WTC11 (cell line): ENCODE results near the gene STRN3. TPM values are rescaled to one million over a fixed set of nuclear protein-coding genes. Genes with fewer than 3 reads are reported as not detected.

ENCODE experiments used
- ATAC-seq: fragments of 200-7000 bp; cut with Tn5 transposase; 2 replicates; pipeline ENCODE4 v1.10.0; 2021; ENCODE audit warnings: mild to moderate bottlenecking, moderate library complexity
- CTCF ChIA-PET: fragments of 300-600 bp; sonication (Branson Sonifier 250); formaldehyde crosslinking; loops from one replicate; lab custom pipeline; 2021; ENCODE audit warnings: antibody characterized with exemption; lab: Charles Lee
- POLR2A ChIA-PET: fragments of 350-600 bp; sonication (Branson Sonifier 250); formaldehyde crosslinking; loops from one replicate; lab custom pipeline; 2021; ENCODE audit warnings: antibody characterized with exemption; lab: Charles Lee
- DNase-seq: peaks from one replicate; pipeline ENCODE4 v3.0.0; 2021; ENCODE audit warnings: low spot score
- H3K27ac Mint-ChIP-seq: 2 replicates; pipeline ENCODE4 v1.8.0; 2021; ENCODE audit warnings: mixed read lengths
- H3K27me3 Mint-ChIP-seq: 2 replicates; pipeline ENCODE4 v1.8.0; 2021; ENCODE audit warnings: low read depth, mild to moderate bottlenecking, moderate library complexity, mixed read lengths
- H3K36me3 Mint-ChIP-seq: 2 replicates; pipeline ENCODE4 v1.8.0; 2021; ENCODE audit warnings: mixed read lengths
- H3K4me1 Mint-ChIP-seq: 2 replicates; pipeline ENCODE4 v1.8.0; 2022; ENCODE audit warnings: mixed read lengths
- H3K4me3 Mint-ChIP-seq: 2 replicates; pipeline ENCODE4 v1.8.0; 2021; ENCODE audit warnings: mild to moderate bottlenecking, moderate library complexity, mixed read lengths
- H3K9me3 Mint-ChIP-seq: 2 replicates; pipeline ENCODE4 v1.8.0; 2021; ENCODE audit warnings: mixed read lengths
- ATF2 ChIP-seq: sonication (generic); formaldehyde crosslinking; IDR thresholded peaks from 2 replicates; pipeline ENCODE4 v1.8.1; 2022; ENCODE audit warnings: low read depth, missing genetic modification reagents, borderline replicate concordance
- ESRRA ChIP-seq: sonication (generic); formaldehyde crosslinking; IDR thresholded peaks from 2 replicates; pipeline ENCODE4 v1.8.1; 2022; ENCODE audit warnings: mild to moderate bottlenecking, missing genetic modification reagents, borderline replicate concordance
- FOXK1 ChIP-seq: sonication (generic); formaldehyde crosslinking; IDR thresholded peaks from 2 replicates; pipeline ENCODE4 v1.8.0; 2022; ENCODE audit warnings: mild to moderate bottlenecking, moderate library complexity, missing genetic modification reagents
- IRF1 ChIP-seq: sonication (generic); formaldehyde crosslinking; IDR thresholded peaks from 2 replicates; pipeline ENCODE4 v1.8.0; 2023; ENCODE audit warnings: missing genetic modification reagents
- OVOL2 ChIP-seq: fragments of 250-450 bp; sonication (Bioruptor Pico); IDR thresholded peaks from 2 replicates; pipeline ENCODE4 v1.9.0; 2021; ENCODE audit warnings: mild to moderate bottlenecking, borderline replicate concordance
- RELA ChIP-seq: sonication (generic); formaldehyde crosslinking; IDR thresholded peaks from 2 replicates; pipeline ENCODE4 v1.8.1; 2022; ENCODE audit warnings: missing genetic modification reagents, mild to moderate bottlenecking, borderline replicate concordance
- RORB ChIP-seq: fragments of 250-450 bp; sonication (Bioruptor Pico); IDR thresholded peaks from 2 replicates; pipeline ENCODE4 v1.9.0; 2021; ENCODE audit warnings: mild to moderate bottlenecking
- SP1 ChIP-seq: sonication (generic); formaldehyde crosslinking; conservative IDR thresholded peaks from 2 replicates; pipeline ENCODE4 v1.8.1; 2022; ENCODE audit warnings: missing genetic modification reagents
- TEAD4 ChIP-seq: sonication (generic); formaldehyde crosslinking; IDR thresholded peaks from 2 replicates; pipeline ENCODE4 v1.8.0; 2022; ENCODE audit warnings: mild to moderate bottlenecking, missing genetic modification reagents
- ZBTB43 ChIP-seq: sonication (generic); formaldehyde crosslinking; IDR thresholded peaks from 2 replicates; pipeline ENCODE4 v1.8.1; 2023; ENCODE audit warnings: mild to moderate bottlenecking, missing genetic modification reagents
- ZMAT4 ChIP-seq: fragments of 250-450 bp; sonication (Bioruptor Pico); IDR thresholded peaks from 2 replicates; pipeline ENCODE4 v1.9.0; 2021; ENCODE audit warnings: mild to moderate bottlenecking
- ZNF263 ChIP-seq: sonication (generic); formaldehyde crosslinking; IDR thresholded peaks from 2 replicates; pipeline ENCODE4 v1.8.1; 2022; ENCODE audit warnings: low read depth, mild to moderate bottlenecking, moderate library complexity, missing genetic modification reagents
- ZNF281 ChIP-seq: sonication (generic); formaldehyde crosslinking; IDR thresholded peaks from 2 replicates; pipeline ENCODE4 v1.8.0; 2023; ENCODE audit warnings: mild to moderate bottlenecking, missing genetic modification reagents
- ZNF532 ChIP-seq: fragments of 250-450 bp; sonication (Bioruptor Pico); IDR thresholded peaks from 2 replicates; pipeline ENCODE4 v1.9.0; 2021; ENCODE audit warnings: mild to moderate bottlenecking, borderline replicate concordance
- total RNA-seq: library from RNA; stranded (reverse); gene quantifications from 3 replicates; pipeline ENCODE4 v1.2.3, GENCODE V29; 2021

The STRN3 gene
- total RNA-seq, 1 experiment from 2014 or later = 37.1 TPM

GRCh38 chr14:30943694-30944093 lies 82.5 kb downstream of the STRN3 start (continued):
- TF ChIP-seq ZBTB43 (CRISPR knock-in tag) (no peak), ESRRA (CRISPR knock-in tag) (no peak), ZNF263 (CRISPR knock-in tag) (no peak)
- TF ChIP-seq, all 79 proteins: peak for 0

- 0 out of 2 replicates have a peak, but pooled peaks cover 4% of the 10 kb centered on the region for H3K4me1 Mint-ChIP-seq
- ATAC-seq = no peak
- 0 out of 2 replicates have a peak overlapping the region, but pooled peaks have one; percentile 21 for H3K27ac Mint-ChIP-seq
- H3K9me3 Mint-ChIP-seq = no peaks in the 10 kb centered on the region
- TF ChIP-seq OVOL2 (CRISPR knock-in tag) = no peak
- no peak for TF ChIP-seq ZNF281
- TF ChIP-seq SP1 = no peak
- no peak for DNase-seq
- H3K27me3 Mint-ChIP-seq = no peaks in the 10 kb centered on the region
- ChIA-PET POLR2A (no interaction called here), CTCF (no interaction called here)
- peaks cover 23% of the 10 kb centered on the region for H3K36me3 Mint-ChIP-seq
- no peak overlapping the region for H3K4me3 Mint-ChIP-seq
Observed at GRCh38 chr14:30940886-30941285, 85.3 kb downstream of the STRN3 start.

GRCh38 chr14:30938617-30939016 lies 87.6 kb downstream of the STRN3 start:
- TF ChIP-seq RORB (CRISPR knock-in tag) = no peak
- TF ChIP-seq ATF2 (CRISPR knock-in tag) = no peak
- no peak for TF ChIP-seq ZMAT4 (CRISPR knock-in tag)
- TF ChIP-seq IRF1 (CRISPR knock-in tag) = no peak
- no peak for TF ChIP-seq RELA (CRISPR knock-in tag)
- no peak for TF ChIP-seq TEAD4
- TF ChIP-seq FOXK1 (CRISPR knock-in tag) = no peak
- TF ChIP-seq ZNF532 (CRISPR knock-in tag) = no peak
- ATAC-seq (no peak), DNase-seq (no peak)
- Mint-ChIP-seq H3K4me3 (no peak overlapping the region), H3K27ac (no peak overlapping the region), H3K36me3 (peaks cover 32% of the 10 kb centered on the region), H3K4me1 (0 out of 2 replicates have a peak, but pooled peaks cover 4% of the 10 kb centered on the region), H3K27me3 (no peaks in the 10 kb centered on the region), H3K9me3 (no peaks in the 10 kb centered on the region)
- CTCF ChIA-PET = no interaction called here
- POLR2A ChIA-PET = no interaction called here
